Omental fat pad (tissue), 4 donors: Measurements from ENCODE around the gene ATP13A2. TPM values are rescaled to one million over a fixed set of nuclear protein-coding genes. Genes with fewer than 3 reads are reported as not detected.

Experiments used
- ATAC-seq: fragments of 150-250 bp; one replicate; pipeline ENCODE4 v1.9.1; 2016; ENCODE audit warnings: mild to moderate bottlenecking, moderate library complexity; ENCODE audit not compliant: low FRiP score
- DNase-seq: peaks from one replicate; pipeline ENCODE4 v3.0.0-alpha.2; 2019; ENCODE audit warnings: low spot score
- CTCF ChIP-seq, 3 donors: fragments of 450-650 bp; IDR thresholded peaks; one replicate each; pipeline ENCODE4 v1.5.1; 2016 to 2017; ENCODE audit warnings: antibody characterized with exemption in 3 of 3, mild to moderate bottlenecking in 3 of 3, moderate library complexity in 2 of 3
- total RNA-seq, 4 donors: library from RNA; depleted of rRNA; stranded (reverse); fragments of >200 nt; gene quantifications; one replicate each; pipeline ENCODE4 v1.1.0, GENCODE V29; 2016

ATP13A2 gene
- total RNA-seq, 4 donors from 2014 or later = 18.7 to 38.9 (median 32.8) TPM

GRCh38 chr1:17045634-17046333, 34.1 kb upstream of the ATP13A2 start:
- TF ChIP-seq CTCF (IDR thresholded peaks at IDR 0.05) = no peak
- ATAC-seq (peak; percentile 83), DNase-seq (no peak)

GRCh38 chr1:17045150-17045549, 33.4 kb upstream of the ATP13A2 start:
- no peak for DNase-seq
- ATAC-seq = peak; percentile 31
- no peak for TF ChIP-seq CTCF (IDR thresholded peaks at IDR 0.05)

- DNase-seq = no peak
- no peak for TF ChIP-seq CTCF (IDR thresholded peaks at IDR 0.05)
- no peak for ATAC-seq
Observed at GRCh38 chr1:17043676-17044075, 31.9 kb upstream of the ATP13A2 start.

- no peak for DNase-seq
- no peak for TF ChIP-seq CTCF (IDR thresholded peaks at IDR 0.05)
- ATAC-seq = no peak
Observed at GRCh38 chr1:17040135-17040534, 28.4 kb upstream of the ATP13A2 start.

GRCh38 chr1:17039522-17039921, 27.8 kb upstream of the ATP13A2 start:
- no peak for TF ChIP-seq CTCF (IDR thresholded peaks at IDR 0.05)
- ATAC-seq = no peak
- no peak for DNase-seq

- no peak for DNase-seq
- TF ChIP-seq CTCF (IDR thresholded peaks at IDR 0.05) = no peak
- no peak for ATAC-seq
Observed at GRCh38 chr1:17033481-17033880, 21.8 kb upstream of the ATP13A2 start.

- TF ChIP-seq CTCF (IDR thresholded peaks at IDR 0.05) = no peak
- DNase-seq = no peak
Observed at GRCh38 chr1:17032741-17033140, 21.0 kb upstream of the ATP13A2 start.

More at GRCh38 chr1:17032741-17033140, 21.0 kb upstream of the ATP13A2 start:
- ATAC-seq = no peak
